WTC11 (cell line): Measurements from ENCODE around the gene SMIM29. TPM values are rescaled to one million over a fixed set of nuclear protein-coding genes. Genes with fewer than 3 reads are reported as not detected.
A peak's percentile ranks its signal among the peaks of the same experiment; 100 is the strongest.

Source experiments
- AR ChIP-seq: fragments of 250-450 bp; sonication (Bioruptor Pico); IDR thresholded peaks from 2 replicates; pipeline ENCODE4 v1.9.0; 2021; ENCODE audit warnings: mild to moderate bottlenecking
- CBFB ChIP-seq: sonication (generic); formaldehyde crosslinking; IDR thresholded peaks from 2 replicates; pipeline ENCODE4 v1.8.1; 2022; ENCODE audit warnings: mild to moderate bottlenecking, low read depth, missing genetic modification reagents
- CREB1 ChIP-seq: sonication (generic); formaldehyde crosslinking; IDR thresholded peaks from 2 replicates; pipeline ENCODE4 v1.8.0; 2023; ENCODE audit warnings: mild to moderate bottlenecking, missing genetic modification reagents
- CTCF ChIP-seq: fragments of 200-600 bp; IDR thresholded peaks from 2 replicates; pipeline ENCODE4 v1.8.0; 2022; ENCODE audit warnings: antibody characterized with exemption
- EMX1 ChIP-seq: fragments of 250-450 bp; sonication (Bioruptor Pico); IDR thresholded peaks from 2 replicates; pipeline ENCODE4 v1.8.0; 2021; ENCODE audit warnings: mild to moderate bottlenecking
- FOXJ3 ChIP-seq: sonication (generic); formaldehyde crosslinking; IDR thresholded peaks from 2 replicates; pipeline ENCODE4 v1.9.0; 2021; ENCODE audit warnings: missing genetic modification reagents, mild to moderate bottlenecking, borderline replicate concordance
- FOXK1 ChIP-seq: sonication (generic); formaldehyde crosslinking; IDR thresholded peaks from 2 replicates; pipeline ENCODE4 v1.8.0; 2022; ENCODE audit warnings: mild to moderate bottlenecking, moderate library complexity, missing genetic modification reagents
- FOXP1 ChIP-seq: sonication (generic); formaldehyde crosslinking; IDR thresholded peaks from 2 replicates; pipeline ENCODE4 v1.8.0; 2022; ENCODE audit warnings: missing genetic modification reagents, mild to moderate bottlenecking, moderate library complexity, borderline replicate concordance
- FOXP4 ChIP-seq: sonication (generic); formaldehyde crosslinking; IDR thresholded peaks from 2 replicates; pipeline ENCODE4 v1.8.0; 2022; ENCODE audit warnings: mild to moderate bottlenecking, missing genetic modification reagents
- GRHL2 ChIP-seq: fragments of 250-450 bp; sonication (Bioruptor Pico); IDR thresholded peaks from 2 replicates; pipeline ENCODE4 v1.8.0; 2022; ENCODE audit warnings: mild to moderate bottlenecking, moderate library complexity; ENCODE audit not compliant: insufficient replicate concordance, severe bottlenecking
- GTF2I ChIP-seq: fragments of 250-450 bp; sonication (Bioruptor Pico); conservative IDR thresholded peaks from 2 replicates; pipeline ENCODE4 v1.4.0; 2021; ENCODE audit warnings: mild to moderate bottlenecking
- IRF1 ChIP-seq: sonication (generic); formaldehyde crosslinking; IDR thresholded peaks from 2 replicates; pipeline ENCODE4 v1.8.0; 2023; ENCODE audit warnings: missing genetic modification reagents
- JAZF1 ChIP-seq: fragments of 250-450 bp; sonication (Bioruptor Pico); IDR thresholded peaks from 2 replicates; pipeline ENCODE4 v1.9.0; 2021; ENCODE audit warnings: moderate library complexity, mild to moderate bottlenecking, inconsistent platforms
- KAT7 ChIP-seq: sonication (generic); formaldehyde crosslinking; IDR thresholded peaks from 2 replicates; pipeline ENCODE4 v1.8.1; 2023; ENCODE audit warnings: missing genetic modification reagents, mild to moderate bottlenecking, borderline replicate concordance
- NFATC4 ChIP-seq: fragments of 250-450 bp; sonication (Bioruptor Pico); IDR thresholded peaks from 2 replicates; pipeline ENCODE4 v1.9.0; 2021; ENCODE audit warnings: mild to moderate bottlenecking
- NFE2L1 ChIP-seq: sonication (generic); formaldehyde crosslinking; IDR thresholded peaks from 2 replicates; pipeline ENCODE4 v1.8.1; 2023; ENCODE audit warnings: missing genetic modification reagents
- NR2C2 ChIP-seq: sonication (generic); formaldehyde crosslinking; IDR thresholded peaks from 2 replicates; pipeline ENCODE4 v1.8.0; 2022; ENCODE audit warnings: mild to moderate bottlenecking, missing genetic modification reagents
- NR3C1 ChIP-seq: sonication (generic); formaldehyde crosslinking; conservative IDR thresholded peaks from 2 replicates; pipeline ENCODE4 v1.8.1; 2023; ENCODE audit warnings: low read depth, mild to moderate bottlenecking, missing genetic modification reagents
- RELA ChIP-seq: sonication (generic); formaldehyde crosslinking; IDR thresholded peaks from 2 replicates; pipeline ENCODE4 v1.8.1; 2022; ENCODE audit warnings: missing genetic modification reagents, mild to moderate bottlenecking, borderline replicate concordance
- SMAD3 ChIP-seq: sonication (generic); formaldehyde crosslinking; IDR thresholded peaks from 2 replicates; pipeline ENCODE4 v1.8.0; 2022; ENCODE audit warnings: missing genetic modification reagents, mild to moderate bottlenecking, borderline replicate concordance
- STAT6 ChIP-seq: sonication (generic); formaldehyde crosslinking; conservative IDR thresholded peaks from 2 replicates; pipeline ENCODE4 v1.8.1; 2023; ENCODE audit warnings: mild to moderate bottlenecking, low read depth, missing genetic modification reagents, moderate library complexity
- TCF7 ChIP-seq: sonication (generic); formaldehyde crosslinking; IDR thresholded peaks from 2 replicates; pipeline ENCODE4 v1.8.0; 2022; ENCODE audit warnings: mild to moderate bottlenecking, low read depth, missing genetic modification reagents, moderate library complexity
- TEAD1 ChIP-seq: sonication (generic); formaldehyde crosslinking; IDR thresholded peaks from 2 replicates; pipeline ENCODE4 v1.8.0; 2022; ENCODE audit warnings: mild to moderate bottlenecking, missing genetic modification reagents
- ZBTB21 ChIP-seq: sonication (generic); formaldehyde crosslinking; IDR thresholded peaks from 2 replicates; pipeline ENCODE4 v1.8.1; 2023; ENCODE audit warnings: mild to moderate bottlenecking, missing genetic modification reagents, borderline replicate concordance
- ZMAT4 ChIP-seq: fragments of 250-450 bp; sonication (Bioruptor Pico); IDR thresholded peaks from 2 replicates; pipeline ENCODE4 v1.9.0; 2021; ENCODE audit warnings: mild to moderate bottlenecking
- ZNF219 ChIP-seq: sonication (generic); formaldehyde crosslinking; IDR thresholded peaks from 2 replicates; pipeline ENCODE4 v1.8.0; 2023; ENCODE audit warnings: missing genetic modification reagents, mild to moderate bottlenecking, borderline replicate concordance
- ZNF232 ChIP-seq: sonication (generic); formaldehyde crosslinking; IDR thresholded peaks from 2 replicates; pipeline ENCODE4 v1.8.0; 2022; ENCODE audit warnings: mild to moderate bottlenecking, missing genetic modification reagents
- ZNF671 ChIP-seq: fragments of 250-450 bp; sonication (Bioruptor Pico); IDR thresholded peaks from 2 replicates; pipeline ENCODE4 v1.8.0; 2021; ENCODE audit warnings: mild to moderate bottlenecking
- total RNA-seq: library from RNA; stranded (reverse); gene quantifications from 3 replicates; pipeline ENCODE4 v1.2.3, GENCODE V29; 2021

The SMIM29 gene
- total RNA-seq, 1 experiment from 2014 or later, result 11.7 TPM

GRCh38 chr6:34246563-34247391 is 2.0 kb downstream of the SMIM29 start (continued):
- TF ChIP-seq IRF1 (peak; percentile 90), ZNF232 (CRISPR knock-in tag) (no peak), NR2C2 (CRISPR knock-in tag) (peak; percentile 58; the same call in 1 of the 2 replicates), KAT7 (CRISPR knock-in tag) (0 out of 2 replicates have a peak, but pooled peaks have one; percentile 62), GTF2I (CRISPR knock-in tag) (no peak), ZMAT4 (CRISPR knock-in tag) (peak; percentile 90), TEAD1 (CRISPR knock-in tag) (peak; percentile 73; the same call in 1 of the 2 replicates), ZNF219 (CRISPR knock-in tag) (no peak), EMX1 (peak; percentile 98), CREB1 (peak; percentile 91; the same call in 1 of the 2 replicates), CTCF (no peak), FOXK1 (peak; percentile 57; the same call in 1 of the 2 replicates), AR (peak; percentile 92), RELA (CRISPR knock-in tag) (peak; percentile 85; the same call in 1 of the 2 replicates), FOXP1 (peak; percentile 98), TCF7 (CRISPR knock-in tag) (peak; percentile 82; the same call in 1 of the 2 replicates), NFE2L1 (CRISPR knock-in tag) (peak; percentile 83; the same call in 1 of the 2 replicates), ZNF671 (CRISPR knock-in tag) (peak; percentile 90), CBFB (CRISPR knock-in tag) (no peak), ZBTB21 (0 out of 2 replicates have a peak, but pooled peaks have one; percentile 50), JAZF1 (CRISPR knock-in tag) (no peak), FOXJ3 (no peak), FOXP4 (CRISPR knock-in tag) (no peak), NR3C1 (CRISPR knock-in tag) (no peak), GRHL2 (CRISPR knock-in tag) (no peak), NFATC4 (CRISPR knock-in tag) (peak; percentile 95), SMAD3 (CRISPR knock-in tag) (no peak), STAT6 (no peak)
